Stimulated activated CD4-positive, alpha-beta T cell treated with anti-CD3 and anti-CD28 coated beads, Interleukin-12 subunit alpha, Interleukin-12 subunit beta, amount 100 ng/mL, for 4 hours (primary cell): ENCODE data around the gene ZNF497.
"Not testable (repeated sequence)": the region's sequence is repeated elsewhere in the genome, so short reads cannot be mapped to it uniquely, and the experiment has no call there.

ENCODE experiments used
- DNase-seq: peaks from one replicate; pipeline ENCODE4 v3.0.0-alpha.2; 2020

The ZNF497 gene

DNA sequence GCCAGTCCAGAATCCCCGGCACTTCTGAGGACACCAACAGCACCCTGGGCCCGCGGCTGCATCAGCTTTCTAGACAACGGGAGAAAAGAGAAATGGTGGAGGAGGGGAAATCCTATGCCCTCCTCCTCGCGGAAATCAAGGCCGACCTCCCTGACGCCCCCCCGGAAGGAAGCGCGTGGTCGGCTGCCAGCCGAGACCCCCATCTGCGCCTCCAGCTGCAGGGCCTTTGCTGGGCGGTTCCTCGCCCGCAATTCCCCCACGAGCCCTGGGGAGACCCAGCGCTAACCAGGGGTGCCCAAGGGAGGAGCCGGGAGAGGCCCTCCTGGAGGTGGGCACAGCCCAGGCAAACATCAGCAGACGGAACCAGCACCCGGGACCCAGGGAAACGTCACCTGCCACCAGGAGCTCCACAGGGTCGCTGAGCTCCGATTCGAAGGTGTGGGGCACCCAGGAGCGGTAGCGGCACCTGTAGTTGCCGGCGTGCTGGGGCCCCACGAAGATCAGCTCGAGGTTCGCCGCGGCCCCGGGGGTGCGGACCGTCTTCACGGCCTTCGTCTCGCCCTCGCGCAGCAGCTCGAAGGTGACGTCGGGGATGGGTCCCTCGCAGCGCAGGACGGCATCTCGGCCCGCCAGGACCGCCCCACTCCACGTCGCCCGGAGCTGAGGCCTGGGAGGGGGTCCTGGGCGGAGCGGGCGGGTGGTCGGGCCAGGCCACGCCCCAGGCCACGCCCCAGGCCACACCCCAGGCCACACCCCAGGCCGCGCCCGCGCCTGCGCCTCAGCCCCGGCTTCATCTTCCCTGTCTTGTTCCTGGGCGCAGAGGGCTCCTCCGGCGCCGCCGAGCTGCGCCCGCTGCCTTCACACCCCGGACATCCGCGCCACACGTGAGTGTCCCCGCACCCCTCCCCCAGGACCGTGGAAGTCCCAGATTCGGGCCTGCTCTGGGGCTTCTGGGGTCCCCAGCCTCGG lies 15.3 kb downstream of the ZNF497 start:
- DNase-seq, result peak; percentile 65

DNA sequence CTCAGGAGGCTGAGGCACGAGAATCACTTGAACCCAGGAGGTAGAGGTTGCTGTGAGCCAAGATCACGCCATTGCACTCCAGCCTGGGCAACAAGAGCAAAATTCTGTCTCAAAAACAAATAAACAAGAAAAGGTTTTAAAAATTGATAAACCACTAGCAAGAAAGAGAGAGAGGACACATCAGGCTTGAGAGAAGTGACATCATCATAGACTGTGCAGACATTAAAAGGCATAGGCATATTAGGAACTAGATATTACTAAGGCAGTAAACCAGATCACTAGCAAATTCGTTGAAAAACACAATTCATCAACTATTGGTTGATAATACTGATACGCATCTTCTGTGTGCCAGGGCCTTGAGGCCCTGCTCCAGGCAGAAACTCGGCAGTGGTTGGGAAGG lies 17.0 kb downstream of the ZNF497 start:
- DNase-seq, result no peak

DNA sequence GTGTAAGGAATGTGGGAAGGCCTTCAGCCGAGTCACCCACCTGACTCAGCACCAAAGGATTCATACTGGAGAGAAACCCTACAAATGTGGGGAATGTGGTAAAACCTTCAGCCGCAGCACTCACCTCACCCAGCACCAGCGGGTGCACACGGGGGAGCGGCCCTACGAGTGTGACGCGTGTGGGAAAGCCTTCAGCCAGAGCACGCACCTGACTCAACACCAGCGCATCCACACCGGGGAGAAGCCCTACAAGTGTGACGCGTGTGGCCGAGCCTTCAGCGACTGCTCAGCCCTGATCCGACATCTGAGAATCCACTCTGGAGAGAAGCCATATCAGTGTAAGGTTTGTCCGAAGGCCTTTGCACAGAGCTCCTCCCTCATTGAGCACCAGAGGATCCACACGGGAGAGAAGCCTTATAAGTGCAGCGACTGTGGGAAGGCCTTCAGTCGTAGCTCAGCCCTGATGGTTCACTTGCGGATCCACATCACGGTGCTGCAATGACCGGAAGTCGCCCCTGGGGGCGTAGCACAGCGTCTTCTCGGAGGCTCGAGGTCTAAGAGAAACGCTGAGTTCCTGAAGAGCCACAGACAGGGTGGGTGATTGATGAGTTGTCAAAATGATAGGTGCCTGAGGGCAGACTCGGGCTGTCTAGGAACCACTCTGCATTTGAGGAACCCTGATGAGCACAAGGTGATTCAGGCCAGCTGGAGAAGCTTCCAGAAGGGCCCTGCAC lies 23.6 kb downstream of the ZNF497 start:
- DNase-seq, result no peak

DNA sequence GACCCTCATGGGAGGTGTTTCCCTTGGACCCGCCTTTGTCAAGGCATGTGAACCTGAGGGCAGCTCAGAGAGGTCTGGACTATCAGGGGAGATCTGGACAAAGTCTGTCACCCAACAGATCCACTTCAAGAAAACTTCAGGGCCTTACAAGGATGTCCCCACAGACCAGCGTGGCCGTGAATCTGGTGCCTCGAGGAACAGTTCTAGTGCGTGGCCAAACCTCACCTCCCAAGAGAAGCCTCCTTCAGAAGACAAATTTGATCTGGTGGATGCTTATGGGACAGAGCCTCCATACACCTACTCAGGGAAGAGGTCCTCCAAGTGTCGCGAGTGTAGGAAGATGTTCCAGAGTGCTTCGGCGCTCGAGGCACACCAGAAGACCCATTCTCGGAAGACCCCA lies 24.2 kb downstream of the ZNF497 start:
- no peak for DNase-seq

DNA sequence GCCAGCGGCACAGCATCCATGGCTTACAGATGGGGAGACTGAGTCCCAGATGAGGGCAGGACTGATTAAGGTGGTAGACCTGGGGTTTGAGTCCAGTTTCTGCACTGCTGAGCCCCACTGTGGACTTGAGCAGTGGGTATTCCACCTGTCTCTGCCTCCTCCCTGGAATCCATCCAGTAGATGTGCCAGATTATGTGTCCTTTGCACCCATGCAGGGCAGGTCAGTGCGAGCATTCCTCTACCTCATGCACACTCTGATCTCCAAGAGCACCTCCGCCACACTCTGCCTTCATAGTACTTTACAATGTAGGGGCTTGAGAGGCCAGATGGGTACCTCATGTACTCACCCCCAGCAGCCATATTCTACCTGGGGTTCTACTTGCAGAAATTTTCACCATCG lies 25.7 kb downstream of the ZNF497 start:
- no peak for DNase-seq

DNA sequence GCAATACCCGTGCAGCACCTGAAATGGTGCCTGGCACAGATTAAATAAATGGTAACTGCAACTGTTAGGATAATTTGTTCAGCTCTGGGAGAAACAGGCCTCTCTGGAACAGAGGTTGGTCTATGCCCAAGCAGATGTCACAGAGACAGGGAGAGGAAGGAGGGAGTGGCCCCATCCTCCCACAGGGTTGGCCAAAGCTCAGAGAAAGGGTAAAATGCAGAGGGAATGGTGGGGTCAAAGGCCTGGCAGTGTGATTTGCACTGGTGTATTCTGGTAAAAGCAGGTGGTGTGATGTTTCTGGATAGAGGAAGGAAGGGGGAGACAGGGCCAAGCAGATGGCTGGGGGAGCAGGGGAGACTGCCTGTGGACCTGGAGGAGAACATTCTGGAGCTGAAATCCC lies 26.3 kb downstream of the ZNF497 start:
- no peak for DNase-seq

DNA sequence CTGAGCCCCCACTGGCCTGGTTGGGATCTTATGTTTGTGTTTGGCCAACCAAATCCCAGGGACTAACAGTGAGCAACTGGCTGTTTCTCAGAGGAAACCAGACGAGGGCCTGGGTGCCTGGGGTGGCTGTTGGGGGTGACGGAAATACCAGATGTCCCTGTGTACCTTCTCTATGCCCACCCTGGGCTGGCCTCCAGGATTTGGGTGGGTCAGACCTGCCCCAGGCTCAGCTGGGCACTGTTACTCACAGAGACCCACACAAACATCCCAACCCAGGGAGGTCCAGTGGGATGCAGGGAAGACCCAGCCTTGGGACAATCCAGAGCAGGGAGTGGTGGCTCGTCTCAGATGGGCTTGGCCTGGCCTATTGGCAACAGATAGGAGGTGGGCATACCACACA lies 26.9 kb downstream of the ZNF497 start:
- no peak for DNase-seq

DNA sequence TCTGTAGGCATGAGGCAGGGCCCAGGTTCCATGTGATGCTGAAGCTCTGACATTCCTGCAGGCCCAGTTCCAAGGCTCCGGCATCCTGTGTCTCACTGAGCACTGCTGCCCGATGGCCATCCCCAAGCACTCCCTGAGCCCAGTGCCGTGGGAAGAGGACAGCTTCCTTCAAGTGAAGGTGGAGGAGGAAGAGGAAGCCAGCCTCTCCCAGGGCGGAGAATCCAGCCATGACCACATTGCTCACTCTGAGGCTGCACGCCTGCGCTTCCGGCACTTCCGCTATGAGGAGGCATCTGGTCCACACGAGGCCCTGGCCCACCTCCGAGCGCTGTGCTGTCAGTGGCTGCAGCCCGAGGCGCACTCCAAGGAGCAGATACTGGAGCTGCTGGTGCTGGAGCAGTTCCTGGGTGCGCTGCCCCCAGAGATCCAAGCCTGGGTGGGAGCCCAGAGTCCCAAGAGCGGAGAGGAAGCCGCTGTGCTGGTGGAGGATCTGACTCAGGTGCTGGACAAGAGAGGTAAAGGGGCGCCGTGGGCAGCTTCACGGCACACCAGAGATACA lies 27.8 kb downstream of the ZNF497 start:
- no peak for DNase-seq

DNA sequence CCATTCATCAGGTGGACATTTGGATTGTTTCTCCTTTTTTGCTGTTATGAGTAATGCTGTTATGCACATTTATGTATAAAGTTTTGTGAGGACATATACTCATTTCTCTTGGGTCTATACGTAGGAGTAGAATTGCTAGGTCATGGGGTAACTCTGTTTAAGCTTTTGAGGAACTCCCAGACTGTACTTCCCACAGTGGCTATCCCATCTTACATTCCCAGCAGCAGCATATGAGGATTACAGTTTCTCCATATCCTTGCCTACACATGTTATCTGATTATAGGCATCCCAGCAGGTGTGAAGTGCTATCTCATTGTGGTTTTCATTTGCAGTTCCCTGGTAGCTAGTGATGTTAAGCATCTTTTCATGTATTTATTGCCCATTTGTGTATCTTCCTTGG lies 29.9 kb downstream of the ZNF497 start:
- no peak for DNase-seq

DNA sequence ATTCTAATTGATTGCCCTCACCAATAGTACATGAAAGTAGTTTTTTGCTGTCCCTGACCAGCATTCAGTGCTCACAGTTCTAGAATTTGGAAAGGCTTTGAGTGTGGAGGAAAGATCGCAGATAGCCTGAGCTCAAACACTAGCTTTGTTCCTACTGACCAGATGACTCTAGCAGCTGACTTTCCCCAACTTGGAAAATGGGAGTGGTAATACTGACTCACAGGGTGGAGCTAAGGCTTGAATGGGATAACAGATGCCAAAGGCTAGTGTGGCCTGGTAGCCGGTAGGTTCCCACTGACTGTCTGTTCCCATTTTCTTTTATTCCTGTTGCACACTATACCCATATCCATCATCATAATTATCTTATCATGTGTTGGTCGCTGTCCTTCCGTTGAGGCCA lies 32.1 kb downstream of the ZNF497 start:
- DNase-seq, result no peak

DNA sequence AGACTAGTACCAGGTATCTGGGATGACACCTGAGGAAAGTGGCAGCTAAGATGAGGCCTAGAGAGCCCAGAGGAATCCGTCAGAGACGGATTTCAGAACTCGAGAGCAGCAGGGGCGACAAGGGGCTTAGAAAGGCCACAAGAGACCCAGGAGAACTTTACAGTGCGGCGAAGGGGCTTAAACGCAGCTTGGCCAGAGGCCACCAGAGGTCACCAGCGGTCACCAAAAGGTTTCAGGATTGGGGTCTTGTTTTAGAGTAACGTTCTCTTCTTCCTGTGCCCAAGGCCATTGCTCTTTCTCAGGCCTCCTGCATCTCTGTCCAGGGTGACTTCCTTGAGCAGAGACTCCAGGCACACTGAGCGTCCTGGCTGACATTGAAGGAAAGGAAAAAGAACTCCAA lies 33.6 kb downstream of the ZNF497 start:
- no peak for DNase-seq

DNA sequence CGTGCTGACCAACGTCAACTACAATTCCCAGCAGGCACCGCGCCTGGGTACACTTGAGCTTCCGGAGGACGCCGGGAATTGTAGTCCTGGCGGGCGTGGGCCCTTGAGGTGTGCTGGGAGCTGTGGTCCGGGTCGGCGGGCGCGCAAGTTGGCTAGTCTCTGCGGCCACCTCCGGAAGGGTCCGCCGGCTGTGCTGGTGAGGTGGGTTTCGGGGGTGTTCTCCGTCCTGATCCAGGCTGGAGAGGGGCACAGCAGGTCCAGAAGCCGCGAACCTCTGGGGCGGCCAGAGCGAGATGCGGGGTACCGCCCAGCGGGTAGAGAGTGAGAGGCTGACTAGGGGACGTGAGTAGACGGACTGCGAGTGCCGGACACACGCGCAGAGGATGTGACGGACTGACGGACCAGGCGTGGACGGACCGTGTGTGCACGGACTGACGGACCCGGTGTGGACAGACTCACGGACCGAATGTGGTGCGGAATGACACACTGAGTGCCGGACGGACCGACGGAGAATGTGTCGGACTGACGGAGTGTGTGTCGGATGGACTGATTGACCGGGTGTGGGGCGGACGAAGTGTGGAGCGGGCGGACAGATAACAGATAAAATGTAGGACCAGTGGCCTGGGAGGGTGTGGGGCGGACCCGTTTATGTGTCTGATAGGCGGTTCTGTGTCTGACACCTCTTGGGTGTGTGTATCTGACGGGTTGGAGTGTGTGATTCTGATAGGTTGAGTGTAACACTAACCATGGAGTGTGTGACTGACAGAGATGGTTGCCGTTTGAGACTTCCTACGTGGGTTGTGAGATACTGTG lies 35.4 kb downstream of the ZNF497 start, which contains the start of gene ZSCAN22:
TSS of gene ZSCAN22 (plus strand) at position 81 of the 813 bp plus-strand sequence. CDS start 7,809 bp downstream, outside the sequence.
- DNase-seq, result peak; percentile 87

DNA sequence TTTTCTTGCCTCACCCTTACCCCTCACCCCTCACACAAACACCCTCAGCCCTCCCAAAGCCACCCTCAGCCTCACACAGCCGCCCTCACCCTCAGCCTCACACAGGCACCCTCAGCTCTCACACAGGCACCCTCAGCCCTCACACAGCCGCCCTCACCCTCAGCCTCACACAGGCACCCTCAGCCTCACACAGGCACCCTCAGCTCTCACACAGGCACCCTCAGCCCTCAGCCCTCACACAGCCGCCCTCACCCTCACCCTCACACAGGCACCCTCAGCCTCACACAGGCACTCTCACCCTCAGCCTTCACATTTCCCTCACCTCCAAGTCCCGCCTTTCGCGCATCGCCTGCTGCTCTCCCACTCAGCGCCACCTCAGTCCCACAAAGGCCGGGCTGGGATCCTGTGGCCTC lies 36.0 kb downstream of the ZNF497 start:
- no peak for DNase-seq

DNA sequence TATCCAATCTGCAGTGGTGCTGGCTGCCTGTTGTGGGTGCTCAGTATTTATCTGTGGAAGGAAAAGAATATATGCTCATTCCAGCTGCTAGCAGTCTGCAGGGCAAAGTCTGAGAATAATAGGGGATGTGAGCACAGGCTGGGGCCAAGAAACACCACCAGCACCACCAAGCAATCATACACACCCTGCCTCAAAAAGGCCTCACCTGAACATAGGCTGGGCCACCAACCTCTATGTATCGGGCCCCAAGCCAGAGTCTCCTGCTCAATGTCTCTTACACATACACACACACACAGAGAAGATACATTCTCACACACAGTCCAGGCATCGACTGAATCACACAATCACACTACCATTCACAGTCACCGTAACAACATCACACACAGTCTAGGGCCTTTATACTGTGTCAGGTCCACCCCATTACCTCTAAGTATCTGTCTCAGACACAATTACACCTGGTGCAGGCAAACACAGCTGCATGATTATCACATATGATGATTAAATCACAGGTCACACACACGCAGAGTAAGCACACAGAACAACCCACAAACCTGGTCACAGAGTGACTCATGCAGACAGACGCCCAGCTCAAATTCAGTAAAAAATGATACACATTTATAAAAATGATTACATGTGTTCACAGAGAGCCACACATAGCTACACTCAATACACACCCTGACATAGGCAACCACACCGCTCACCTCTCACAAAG lies 37.1 kb downstream of the ZNF497 start:
- no peak for DNase-seq

DNA sequence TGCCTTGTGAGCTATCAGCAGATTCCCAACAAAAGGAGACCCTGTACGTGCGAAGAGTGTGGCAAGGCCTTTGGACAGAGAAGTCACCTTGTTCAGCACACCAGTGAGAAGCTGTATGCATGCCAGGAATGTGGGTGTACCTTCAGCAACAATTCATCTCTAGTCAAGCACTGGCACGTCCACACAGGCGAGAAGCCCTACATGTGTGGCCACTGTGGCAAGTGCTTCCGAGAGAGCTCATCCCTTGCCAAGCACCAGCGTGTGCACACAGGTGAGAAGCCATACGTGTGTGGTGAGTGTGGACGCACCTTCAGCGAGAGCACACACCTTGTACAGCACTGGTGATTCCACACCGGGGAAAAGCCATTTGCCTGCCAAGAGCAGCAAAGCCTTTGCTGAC lies 43.3 kb downstream of the ZNF497 start:
- DNase-seq, result no peak

DNA sequence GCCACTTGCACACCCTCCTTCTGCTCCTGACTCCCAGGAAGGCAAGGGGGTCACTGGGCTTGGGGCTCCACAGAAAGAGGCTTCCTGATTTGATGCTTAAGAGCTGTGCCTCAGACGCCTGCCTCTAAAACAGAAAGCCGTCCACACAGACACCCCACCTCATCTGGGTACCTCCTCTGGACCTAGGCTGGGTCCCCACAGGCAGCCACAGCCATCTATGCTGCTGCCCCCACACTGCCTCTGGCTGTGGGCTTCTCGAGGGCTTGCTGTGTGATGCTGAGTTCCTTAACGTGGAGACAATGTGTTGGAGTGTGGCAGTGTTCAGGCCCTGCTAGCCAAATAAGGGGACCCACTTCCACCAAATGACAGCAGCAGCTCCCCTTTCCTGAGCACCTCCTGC lies 44.3 kb downstream of the ZNF497 start:
- no peak for DNase-seq

DNA sequence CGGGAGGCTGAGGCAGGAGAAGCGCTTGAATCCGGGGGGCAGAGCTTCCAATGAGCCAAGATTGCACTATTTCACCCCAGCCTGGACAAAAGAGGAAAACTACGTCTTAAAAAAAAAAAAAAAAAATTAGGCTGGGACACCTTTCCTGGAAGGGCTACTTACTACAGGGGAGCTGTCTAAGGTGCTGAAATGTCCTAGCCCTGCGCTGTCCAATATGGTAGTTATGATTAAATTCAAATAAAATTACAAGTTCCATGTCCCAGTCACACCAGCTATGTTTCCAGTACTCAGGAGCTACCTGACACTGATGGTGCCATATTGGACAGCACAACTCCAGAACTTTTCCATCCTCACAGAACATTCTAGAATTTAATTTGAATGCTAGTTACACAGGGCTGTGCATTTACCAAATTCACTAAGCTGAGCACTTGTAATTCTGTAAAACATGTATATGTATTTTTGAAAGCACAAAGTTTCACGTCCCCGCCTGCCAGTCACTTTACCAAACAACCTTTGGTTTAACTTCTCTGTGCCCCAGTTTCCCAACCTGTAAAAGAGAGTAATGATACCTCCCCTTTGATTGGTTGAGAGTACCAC lies 45.0 kb downstream of the ZNF497 start:
- DNase-seq, result no peak

DNA sequence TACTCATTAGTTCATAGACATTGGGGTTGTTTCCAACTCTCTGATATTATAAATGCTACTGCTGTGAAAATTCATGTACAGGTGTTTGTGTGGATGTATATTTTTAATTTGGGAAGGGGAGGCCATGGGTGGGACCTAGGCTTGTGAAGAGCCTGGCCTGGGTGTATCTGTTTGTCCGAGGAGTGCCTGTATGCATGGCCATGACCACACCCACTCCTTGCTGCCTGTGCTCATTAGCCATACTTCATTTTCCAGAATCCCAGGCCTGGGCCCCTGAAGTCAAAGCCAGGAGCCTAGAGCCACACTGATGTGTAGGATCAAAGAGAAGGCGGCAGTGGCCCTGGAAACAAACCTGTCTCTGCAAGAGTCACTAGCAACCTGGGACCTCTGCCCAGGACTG lies 47.0 kb downstream of the ZNF497 start:
- no peak for DNase-seq

DNA sequence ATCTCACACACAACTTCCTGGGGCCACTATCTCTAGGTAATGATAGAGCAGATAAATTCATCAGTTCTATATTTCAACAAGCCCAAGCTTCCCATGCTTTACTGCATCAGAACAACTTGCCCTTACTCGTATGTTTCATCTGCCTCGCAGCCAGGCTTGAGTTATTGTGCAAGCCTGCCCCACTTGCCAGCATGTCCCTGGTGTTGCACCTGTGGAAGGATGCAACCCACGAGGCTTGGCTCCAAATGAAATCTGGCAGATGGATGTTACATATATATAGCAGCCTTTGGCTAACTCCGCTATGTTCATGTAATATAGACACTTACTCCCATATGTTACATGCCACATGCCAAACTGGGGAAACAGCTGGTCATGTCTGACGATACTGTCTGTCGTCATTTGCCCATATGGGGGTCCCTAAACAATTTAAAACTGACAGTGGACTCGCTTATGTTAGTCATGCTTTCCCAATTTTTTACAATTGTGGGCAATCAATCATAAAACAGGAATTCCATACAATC lies 51.1 kb downstream of the ZNF497 start:
- DNase-seq, result no peak

DNA sequence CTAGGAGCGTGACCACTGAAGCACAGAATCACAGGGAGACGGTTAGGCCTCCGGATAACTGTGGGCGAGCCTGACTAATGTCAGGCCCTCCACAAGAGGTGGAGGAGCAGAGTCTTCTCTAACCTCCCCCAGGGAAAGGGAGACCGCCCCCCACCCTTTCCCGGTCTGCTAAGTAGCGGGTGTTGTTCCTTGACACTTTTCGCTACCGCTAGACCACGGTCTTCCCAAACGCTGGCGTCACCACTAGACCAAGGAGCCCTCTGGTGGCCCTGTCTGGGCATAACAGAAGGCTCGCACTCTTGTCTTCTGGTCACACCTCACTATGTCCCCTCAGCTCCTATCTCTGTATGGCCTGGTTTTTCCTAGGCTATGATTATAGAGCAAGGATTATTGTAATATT lies 51.9 kb downstream of the ZNF497 start:
- not testable (repeated sequence) for DNase-seq

DNA sequence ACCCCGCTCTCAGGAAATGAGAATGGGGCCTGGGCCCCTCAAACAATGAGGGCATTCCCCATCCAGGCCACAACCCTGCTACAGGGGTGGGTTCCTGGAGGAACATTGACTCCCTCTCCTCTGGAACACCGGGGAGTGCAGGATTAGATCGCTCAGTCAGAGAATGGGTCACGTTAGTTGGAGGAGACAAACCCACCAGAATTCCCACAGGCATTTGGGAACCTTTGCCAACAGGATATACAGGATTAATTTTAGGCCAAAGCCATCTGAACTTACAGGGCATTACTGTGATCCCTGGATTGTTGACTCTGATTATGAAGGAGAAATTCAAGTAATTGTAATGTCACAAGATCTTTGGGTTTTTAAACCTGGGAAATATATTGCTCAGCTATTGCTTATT lies 54.8 kb downstream of the ZNF497 start:
- no peak for DNase-seq

DNA sequence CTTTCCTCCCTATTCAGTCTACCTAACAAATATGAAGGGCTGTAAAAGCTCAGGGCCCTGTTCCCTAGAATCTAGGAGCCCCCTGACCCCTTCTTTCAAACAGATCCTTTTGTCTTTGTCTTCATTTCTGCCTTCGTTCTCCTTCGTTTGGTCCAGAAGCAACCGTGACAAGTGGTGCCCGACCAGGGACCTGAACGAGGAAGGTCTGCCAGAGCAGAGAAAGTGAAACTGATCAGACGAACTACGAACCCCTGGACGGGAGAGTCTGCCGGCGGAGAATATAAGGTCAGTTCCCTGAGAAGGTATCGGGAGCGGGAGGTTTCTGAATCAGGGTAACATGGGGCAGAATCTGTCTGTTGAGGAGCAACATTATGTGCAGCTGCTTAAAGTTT lies 56.6 kb downstream of the ZNF497 start:
- DNase-seq, result no peak
